SK-N-SH treated with all-trans-retinoic acid at 6 μM for 48 hours (cell line): ENCODE data around the gene VPS33B.

Experiments used
- CREB5 ChIP-seq: fragments of 250-450 bp; sonication (Bioruptor Pico); IDR thresholded peaks from 2 replicates; pipeline ENCODE4 v1.5.1; 2020; ENCODE audit warnings: low read depth, mild to moderate bottlenecking, moderate library complexity
- CSDC2 ChIP-seq: fragments of 250-450 bp; sonication (Bioruptor Pico); IDR thresholded peaks from 2 replicates; pipeline ENCODE4 v1.5.0; 2020; ENCODE audit warnings: mild to moderate bottlenecking, moderate library complexity
- GLIS3 ChIP-seq: fragments of 250-450 bp; sonication (Bioruptor Pico); IDR thresholded peaks from 2 replicates; pipeline ENCODE4 v1.5.0; 2020; ENCODE audit warnings: mild to moderate bottlenecking, moderate library complexity
- PATZ1 ChIP-seq: fragments of 250-450 bp; sonication (Bioruptor Pico); IDR thresholded peaks from 2 replicates; pipeline ENCODE4 v1.8.0; 2020; ENCODE audit warnings: mild to moderate bottlenecking, moderate library complexity, borderline replicate concordance
- POU6F1 ChIP-seq: fragments of 250-450 bp; sonication (Bioruptor Pico); IDR thresholded peaks from 2 replicates; pipeline ENCODE4 v1.8.0; 2021; ENCODE audit warnings: low read depth, mild to moderate bottlenecking, moderate library complexity, borderline replicate concordance
- PPARA ChIP-seq: fragments of 250-450 bp; sonication (Bioruptor Pico); IDR thresholded peaks from 2 replicates; pipeline ENCODE4 v1.5.0; 2020; ENCODE audit warnings: mild to moderate bottlenecking, borderline replicate concordance
- TCF4 ChIP-seq: fragments of 250-450 bp; sonication (Bioruptor Pico); IDR thresholded peaks from 2 replicates; pipeline ENCODE4 v1.8.0; 2021; ENCODE audit warnings: mild to moderate bottlenecking, moderate library complexity, borderline replicate concordance
- ZFP3 ChIP-seq: fragments of 250-450 bp; sonication (Bioruptor Pico); IDR thresholded peaks from 2 replicates; pipeline ENCODE4 v1.5.0; 2020; ENCODE audit warnings: mild to moderate bottlenecking, moderate library complexity

GRCh38 chr15:90955624-90956273 is 66.6 kb downstream of the VPS33B start:
- TF ChIP-seq ZFP3 (CRISPR knock-in tag), result no peak
- no peak for TF ChIP-seq GLIS3 (CRISPR knock-in tag)
- TF ChIP-seq TCF4, result no peak
- TF ChIP-seq CSDC2 (CRISPR knock-in tag), result no peak
- no peak for TF ChIP-seq PPARA (CRISPR knock-in tag)
- no peak for TF ChIP-seq POU6F1 (CRISPR knock-in tag)
- TF ChIP-seq CREB5 (CRISPR knock-in tag), result no peak
- no peak for TF ChIP-seq PATZ1 (CRISPR knock-in tag)
